LNCaP clone FGC (cell line): ENCODE data around the gene TLR5.
"Not testable (repeated sequence)": the region's sequence is repeated elsewhere in the genome, so short reads cannot be mapped to it uniquely, and the experiment has no call there.

Source experiments
- DNase-seq: peaks from one replicate; pipeline ENCODE4 v3.0.0-alpha.2; 2011; ENCODE audit warnings: low read depth
- H3K4me3 ChIP-seq: 2 replicates; pipeline ENCODE4 v1.5.1; 2011; ENCODE audit warnings: mild to moderate bottlenecking, low read depth, low read length, control low read depth
- CTCF ChIP-seq: IDR thresholded peaks from 2 replicates; pipeline ENCODE4 v1.5.1; 2012; ENCODE audit warnings: mild to moderate bottlenecking; ENCODE audit not compliant: control insufficient read depth, insufficient read depth; ENCODE audit errors: extremely low read depth

The TLR5 gene

DNA sequence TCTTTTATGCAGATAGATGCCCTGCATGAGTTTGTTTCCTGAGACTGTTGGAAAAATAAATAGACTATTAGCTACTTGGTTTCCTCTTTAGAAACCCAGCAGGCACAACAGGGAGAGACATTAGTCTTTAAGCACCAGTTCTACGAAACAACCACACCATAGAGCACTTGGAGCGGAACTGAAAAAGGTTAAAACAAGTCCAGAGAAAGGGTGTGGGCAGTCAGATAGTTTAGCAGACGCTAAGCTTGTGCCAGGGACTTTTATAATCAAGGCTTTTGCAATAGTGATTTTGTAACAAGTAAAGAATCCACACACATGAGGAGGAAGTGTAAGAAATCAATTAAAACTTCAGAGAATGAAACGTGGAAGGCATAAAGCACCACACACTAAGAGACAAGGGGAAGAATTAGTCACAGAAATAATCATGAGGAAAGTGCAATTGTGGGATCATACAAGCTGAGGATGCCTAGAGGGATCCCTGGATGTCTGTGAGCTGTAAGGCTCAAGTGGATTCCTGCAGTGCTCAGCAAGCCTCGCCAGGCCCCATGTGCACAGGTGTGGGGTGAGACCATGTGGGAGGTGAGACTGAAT lies 37.8 kb upstream of the TLR5 start:
- H3K4me3 ChIP-seq: no peak overlapping the region
- no peak for TF ChIP-seq CTCF
- DNase-seq: no peak

- H3K4me3 ChIP-seq: no peak overlapping the region
- TF ChIP-seq CTCF: no peak
- DNase-seq: no peak
Observed at GRCh38 chr1:223179786-223180185, 36.7 kb upstream of the TLR5 start.

- H3K4me3 ChIP-seq: no peak overlapping the region
- no peak for TF ChIP-seq CTCF
- no peak for DNase-seq
Observed at GRCh38 chr1:223179280-223179679, 36.2 kb upstream of the TLR5 start.

DNA sequence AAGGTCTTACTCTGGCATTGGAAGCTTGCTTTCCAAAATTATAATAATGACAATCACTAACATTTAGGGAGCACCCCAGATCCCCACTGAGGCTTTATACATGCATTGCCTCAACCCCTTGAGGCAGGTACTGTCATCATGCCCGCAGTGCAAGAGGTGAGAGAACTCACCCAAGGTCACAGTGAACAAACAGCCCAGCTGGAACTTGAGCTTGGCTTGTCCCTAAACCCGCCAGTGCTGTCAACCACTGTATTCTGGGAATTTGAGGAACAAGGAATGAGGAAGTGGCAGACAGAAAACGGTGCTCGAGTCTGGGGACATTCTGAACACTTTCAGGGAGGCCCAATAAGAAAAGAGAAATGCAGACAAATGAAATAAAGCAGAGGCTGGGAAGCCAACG lies 34.6 kb upstream of the TLR5 start:
- DNase-seq: no peak
- H3K4me3 ChIP-seq: no peak overlapping the region
- no peak for TF ChIP-seq CTCF

GRCh38 chr1:223176437-223176836 lies 33.4 kb upstream of the TLR5 start:
- no peak overlapping the region for H3K4me3 ChIP-seq
- no peak for TF ChIP-seq CTCF

GRCh38 chr1:223175633-223176032 lies 32.6 kb upstream of the TLR5 start:
- no peak overlapping the region for H3K4me3 ChIP-seq
- no peak for TF ChIP-seq CTCF
- no peak for DNase-seq

More at GRCh38 chr1:223176437-223176836, 33.4 kb upstream of the TLR5 start:
- no peak for DNase-seq

DNA sequence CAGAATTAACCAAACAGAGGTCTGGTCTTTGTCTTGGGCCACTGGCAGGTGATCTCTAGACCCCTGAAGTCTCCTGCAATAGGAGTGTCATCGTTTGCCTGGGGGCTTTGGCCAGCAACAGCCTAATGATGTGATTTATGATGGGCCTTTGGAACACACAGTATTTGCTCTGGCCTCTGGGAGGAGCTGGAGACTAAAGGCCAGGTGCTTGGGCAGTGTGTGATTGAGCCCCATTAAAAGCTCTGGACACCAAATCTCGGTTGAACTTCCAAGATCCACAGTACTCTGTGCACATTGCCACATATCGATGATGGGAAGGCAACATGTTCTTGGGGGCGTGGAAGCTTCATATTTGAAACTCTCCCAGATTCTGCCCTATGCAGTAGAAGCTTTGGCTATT lies 32.0 kb upstream of the TLR5 start:
- peak; percentile 61 for TF ChIP-seq CTCF
- H3K4me3 ChIP-seq: no peak overlapping the region
- peak; percentile 31 for DNase-seq

- DNase-seq, H3K4me3 ChIP-seq: not testable (repeated sequence)
Observed at GRCh38 chr1:223169458-223169857, 26.4 kb upstream of the TLR5 start.
